HG03558 (cell line): ENCODE measurements around the gene MIA.
"Not testable (repeated sequence)": the region's sequence is repeated elsewhere in the genome, so short reads cannot be mapped to it uniquely, and the experiment has no call there.

ENCODE experiments used
- ATAC-seq: cut with Tn5 transposase; IDR thresholded peaks from one replicate; pipeline ENCODE4 v1.9.1; 2021; ENCODE audit warnings: moderate number of reproducible peaks; ENCODE audit not compliant: unreplicated experiment; ENCODE audit errors: extremely low read depth

Gene MIA

GRCh38 chr19:40777937-40778705, 2.8 kb downstream of the MIA start, which contains the start of gene RAB4B:
Gene RAB4B (plus strand): TSS chr19:40778247. CDS start chr19:40778376, 129 bp downstream.
- peak; percentile 28 for ATAC-seq

- no peak for ATAC-seq
Measured at GRCh38 chr19:40778706-40779284, 3.5 kb downstream of the MIA start.

DNA sequence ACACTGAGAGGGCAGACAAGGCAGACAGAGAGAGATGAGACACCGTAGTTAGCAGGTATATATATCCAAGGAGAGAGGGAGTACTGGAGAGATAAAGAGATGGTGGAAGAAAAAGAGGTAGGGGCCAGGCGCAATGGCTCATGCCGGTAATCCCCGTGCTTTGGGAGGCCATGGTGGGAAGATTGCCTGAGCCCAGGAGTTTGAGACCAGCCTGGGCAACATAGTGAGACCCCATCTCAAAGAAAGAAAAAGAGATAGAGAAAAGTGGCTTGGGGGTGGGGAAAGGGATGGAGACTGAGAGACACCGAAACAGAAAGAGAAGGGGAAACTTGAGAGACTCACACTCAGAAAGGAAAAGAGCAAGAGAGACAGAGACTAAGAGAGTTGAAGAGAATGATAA, 5.3 kb downstream of the MIA start:
- ATAC-seq = no peak

DNA sequence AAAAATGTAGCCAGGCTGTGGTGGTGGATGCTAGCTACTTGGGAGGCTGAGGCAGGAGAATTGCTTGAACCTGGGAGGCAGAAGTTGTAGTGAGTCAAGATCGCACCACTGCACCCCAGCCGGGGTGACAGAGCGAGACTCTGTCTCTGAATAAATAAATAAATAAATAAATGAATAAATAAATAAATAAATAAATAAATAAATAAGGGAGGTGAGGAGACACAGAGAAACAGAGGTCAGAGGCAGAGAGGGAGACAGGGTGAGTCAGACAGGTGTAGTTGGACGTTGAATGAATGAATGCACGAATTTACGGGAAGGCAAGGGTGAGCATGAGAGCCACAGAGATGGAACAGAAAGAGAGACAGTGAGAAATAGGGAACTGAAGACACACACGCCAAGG, 5.8 kb downstream of the MIA start:
- no peak for ATAC-seq

GRCh38 chr19:40783711-40784110, 8.4 kb downstream of the MIA start:
- no peak for ATAC-seq

GRCh38 chr19:40784146-40784545, 8.8 kb downstream of the MIA start:
- ATAC-seq = not testable (repeated sequence)

- ATAC-seq = no peak
Measured at GRCh38 chr19:40785526-40785925, 10.2 kb downstream of the MIA start.

DNA sequence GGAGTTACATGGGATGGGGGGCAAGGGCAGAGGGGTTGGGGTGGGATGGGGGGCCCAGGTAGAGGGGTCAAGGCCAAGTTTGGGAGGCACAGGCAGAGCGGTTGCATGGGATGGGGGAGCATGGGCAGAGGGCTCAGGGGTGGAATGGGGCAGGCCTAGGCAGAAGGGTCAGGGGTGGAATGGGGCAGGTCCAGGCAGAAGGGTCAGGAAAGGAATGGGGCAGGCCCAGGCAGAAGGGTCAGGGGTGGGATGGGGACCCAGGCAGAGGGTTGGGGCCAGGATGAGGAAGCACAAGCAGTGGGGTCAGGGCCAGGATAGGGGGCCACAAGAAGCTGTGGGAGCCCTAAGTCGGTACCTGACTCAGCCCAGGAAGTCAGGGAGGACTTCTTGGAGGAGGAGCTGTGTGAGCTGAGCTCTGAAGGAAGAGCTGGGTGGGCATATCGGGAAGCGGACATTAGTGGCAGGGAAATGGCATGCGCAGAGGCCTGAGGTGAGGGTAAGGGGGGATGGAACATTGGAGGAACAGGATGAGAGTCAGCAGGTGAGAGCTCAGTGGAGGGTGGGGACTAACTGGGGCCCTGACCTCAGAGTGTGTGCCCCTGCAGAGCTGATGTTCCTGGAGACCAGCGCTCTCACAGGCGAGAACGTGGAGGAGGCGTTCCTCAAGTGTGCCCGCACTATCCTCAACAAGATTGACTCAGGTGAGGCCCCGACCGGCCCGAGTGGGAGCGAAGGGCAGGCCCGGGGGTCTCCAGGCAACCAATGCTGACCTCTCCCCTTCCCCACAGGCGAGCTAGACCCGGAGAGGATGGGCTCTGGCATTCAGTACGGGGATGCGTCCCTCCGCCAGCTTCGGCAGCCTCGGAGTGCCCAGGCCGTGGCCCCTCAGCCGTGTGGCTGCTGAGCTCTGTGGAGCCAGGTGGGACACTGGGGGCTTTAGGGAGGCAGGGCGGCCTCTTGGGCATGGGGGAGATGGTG, 11.0 kb downstream of the MIA start:
- ATAC-seq = no peak

DNA sequence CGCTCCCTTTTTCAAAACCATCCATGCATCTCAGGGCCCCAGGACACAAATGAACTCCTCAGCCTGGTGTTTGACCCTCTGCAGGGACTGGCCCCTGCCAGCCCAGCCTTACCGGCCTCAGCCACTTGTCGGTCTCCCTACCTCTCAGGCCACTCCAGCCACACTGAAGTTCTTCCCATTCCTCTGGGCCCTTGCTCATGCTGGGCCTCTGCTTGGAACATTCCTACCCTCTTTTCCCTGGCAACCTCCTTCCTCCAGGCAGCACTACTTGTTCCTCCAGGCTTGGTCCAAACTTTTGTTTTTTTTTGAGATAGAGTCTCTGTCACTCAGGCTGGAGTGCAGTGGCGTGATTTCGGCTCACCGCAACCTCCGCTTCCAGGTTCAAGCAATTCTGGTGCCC, 16.0 kb downstream of the MIA start:
- no peak for ATAC-seq

DNA sequence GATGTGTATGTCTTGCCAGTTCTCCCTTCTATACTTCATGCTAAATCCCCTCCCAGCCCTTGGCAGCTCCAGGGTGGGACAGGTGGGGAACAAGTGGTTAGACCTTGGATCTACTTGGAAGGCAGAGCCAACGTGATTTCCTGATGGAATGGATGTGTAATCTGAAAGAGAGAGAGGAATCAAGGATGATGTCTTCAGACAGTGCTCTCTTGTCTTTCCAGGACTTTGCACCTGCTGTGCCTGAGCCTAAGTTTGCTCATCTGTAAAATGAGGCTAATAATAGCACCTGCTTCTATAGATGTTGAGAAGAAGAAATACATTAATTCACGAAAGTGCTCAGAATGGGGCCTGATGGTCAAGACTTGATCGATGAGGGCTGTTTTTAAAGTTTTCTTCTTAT, 16.7 kb downstream of the MIA start:
- no peak for ATAC-seq

DNA sequence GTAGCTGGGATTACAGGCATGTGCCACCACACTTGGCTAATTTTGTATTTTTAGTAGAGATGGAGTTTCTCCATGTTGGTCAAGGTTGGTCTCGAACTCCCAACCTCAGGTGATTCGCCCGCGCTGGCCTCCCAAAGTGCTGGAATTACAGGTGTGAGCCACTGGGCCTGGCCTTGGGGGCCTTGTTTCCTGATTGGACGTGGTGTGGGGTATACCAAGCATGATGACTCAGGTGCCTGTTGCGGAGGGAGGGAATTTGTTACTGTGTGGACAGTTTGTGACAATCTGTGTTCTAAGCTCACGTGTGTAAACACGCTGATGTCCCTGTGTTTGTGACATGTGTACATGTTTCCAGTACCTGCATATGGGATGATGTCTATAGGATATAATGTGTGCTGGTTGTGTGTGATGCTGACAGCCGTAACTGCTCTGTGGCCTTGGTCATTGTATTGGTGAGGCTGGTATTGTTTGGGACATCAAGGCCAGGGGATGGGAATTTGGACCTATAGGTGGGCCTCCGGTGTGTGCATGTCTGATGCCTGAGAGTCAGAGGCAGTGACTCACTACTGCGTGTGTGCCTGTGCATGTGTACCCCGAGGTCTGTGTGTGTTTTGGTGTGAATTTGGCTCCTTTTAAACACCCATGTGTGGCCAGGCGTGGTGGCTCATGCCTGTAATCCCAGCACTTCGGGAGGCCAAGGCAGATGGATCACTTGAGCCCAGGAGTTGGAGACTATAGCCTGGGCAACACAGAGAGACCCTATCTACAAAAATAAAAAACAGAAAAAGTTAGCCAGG, 22.0 kb downstream of the MIA start:
- no peak for ATAC-seq

DNA sequence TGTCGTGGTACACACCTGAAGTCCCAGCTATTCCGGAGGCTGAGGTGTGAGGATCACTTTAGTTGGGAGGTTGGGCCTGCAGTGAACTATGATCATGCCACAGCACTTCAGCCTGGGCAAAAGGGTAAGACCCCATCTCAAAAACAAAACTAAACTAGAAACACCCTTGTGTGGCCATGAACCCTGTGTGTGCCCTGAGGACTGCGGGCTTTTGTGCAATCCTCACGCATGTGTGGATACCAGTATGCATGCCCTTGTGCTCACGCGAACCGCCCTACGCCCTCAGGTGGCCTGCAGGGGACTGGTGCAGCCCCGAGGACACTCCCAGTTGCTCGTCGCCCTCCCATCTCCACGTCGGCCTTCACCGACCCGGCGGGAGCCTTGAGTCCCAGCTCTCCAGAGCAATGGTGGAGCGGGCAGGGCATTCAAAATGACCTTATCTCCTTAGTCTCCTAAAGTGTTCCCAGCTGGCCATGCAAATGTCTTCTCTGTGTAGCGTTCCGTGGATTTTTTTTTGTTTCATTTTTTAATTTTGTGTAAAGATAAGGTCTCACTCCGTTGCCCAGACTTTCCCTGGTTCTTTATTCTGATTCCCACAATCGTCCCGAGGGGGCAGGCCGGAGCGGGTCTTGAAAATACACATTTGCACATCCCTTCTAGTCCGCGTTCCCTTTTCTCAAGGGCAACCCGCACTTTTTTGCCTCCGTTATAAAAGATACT, 22.8 kb downstream of the MIA start:
- ATAC-seq = no peak

- ATAC-seq = peak; percentile 58
Measured at GRCh38 chr19:40798683-40799557, 23.6 kb downstream of the MIA start, which contains the start of gene EGLN2. Gene EGLN2 (plus strand): TSS chr19:40799191. CDS start chr19:40800573, 1,382 bp downstream.

GRCh38 chr19:40799558-40800338, 24.4 kb downstream of the MIA start:
- no peak for ATAC-seq

- ATAC-seq = no peak
Measured at GRCh38 chr19:40800339-40800996, 25.1 kb downstream of the MIA start.

GRCh38 chr19:40800997-40801377, 25.7 kb downstream of the MIA start:
- no peak for ATAC-seq
